Measurements from ENCODE around the gene MAGI1.

MAGI1 gene

GRCh38 chr3:65706776-65707568 lies 331.7 kb downstream of the MAGI1 start:
- no peak for DNase-seq (ENCODE audit: low read depth)

- DNase-seq (ENCODE audit: low read depth) = no peak
Measured at GRCh38 chr3:65706301-65706700, 332.4 kb downstream of the MAGI1 start.

- DNase-seq (ENCODE audit: low read depth) = no peak
Measured at GRCh38 chr3:65703820-65704219, 334.9 kb downstream of the MAGI1 start.

GRCh38 chr3:65703026-65703425 lies 335.7 kb downstream of the MAGI1 start:
- no peak for DNase-seq (ENCODE audit: low read depth)

GRCh38 chr3:65702202-65702601 lies 336.5 kb downstream of the MAGI1 start:
- DNase-seq (ENCODE audit: low read depth) = no peak

- DNase-seq (ENCODE audit: low read depth) = no peak
Measured at GRCh38 chr3:65701516-65701915, 337.2 kb downstream of the MAGI1 start.

GRCh38 chr3:65689436-65689835 lies 349.3 kb downstream of the MAGI1 start:
- no peak for DNase-seq (ENCODE audit: low read depth)

- no peak for DNase-seq (ENCODE audit: low read depth)
Measured at GRCh38 chr3:65687741-65688140, 351.0 kb downstream of the MAGI1 start.

GRCh38 chr3:65685621-65686235 lies 353.0 kb downstream of the MAGI1 start:
- peak; percentile 42 for DNase-seq (ENCODE audit: low read depth)

GRCh38 chr3:65678516-65678915 lies 360.2 kb downstream of the MAGI1 start:
- DNase-seq (ENCODE audit: low read depth) = no peak

GRCh38 chr3:65677486-65678010 lies 361.2 kb downstream of the MAGI1 start:
- DNase-seq (ENCODE audit: low read depth) = no peak

- DNase-seq (ENCODE audit: low read depth) = no peak
Measured at GRCh38 chr3:65676580-65676979, 362.1 kb downstream of the MAGI1 start.

GRCh38 chr3:65675011-65675410 lies 363.7 kb downstream of the MAGI1 start:
- no peak for DNase-seq (ENCODE audit: low read depth)

GRCh38 chr3:65674226-65674625 lies 364.5 kb downstream of the MAGI1 start:
- DNase-seq (ENCODE audit: low read depth) = no peak

- peak; percentile 48 for DNase-seq (ENCODE audit: low read depth)
Measured at GRCh38 chr3:65672871-65673815, 365.6 kb downstream of the MAGI1 start.

GRCh38 chr3:65672061-65672460 lies 366.7 kb downstream of the MAGI1 start:
- no peak for DNase-seq (ENCODE audit: low read depth)

- DNase-seq (ENCODE audit: low read depth) = peak; percentile 11
Measured at GRCh38 chr3:65671004-65671403, 367.7 kb downstream of the MAGI1 start.

GRCh38 chr3:65669163-65669875 lies 369.4 kb downstream of the MAGI1 start:
- DNase-seq (ENCODE audit: low read depth) = peak; percentile 85

- DNase-seq (ENCODE audit: low read depth) = no peak
Measured at GRCh38 chr3:65667963-65668362, 370.8 kb downstream of the MAGI1 start.

GRCh38 chr3:65666448-65667091 lies 372.1 kb downstream of the MAGI1 start:
- DNase-seq (ENCODE audit: low read depth) = peak; percentile 23

- no peak for DNase-seq (ENCODE audit: low read depth)
Measured at GRCh38 chr3:65665915-65666314, 372.8 kb downstream of the MAGI1 start.
